ENCODE results near the gene RPS24. TPM values are rescaled to one million over a fixed set of nuclear protein-coding genes. Genes with fewer than 3 reads are reported as not detected.

The RPS24 gene
- total and polyA plus RNA-seq, 8 donors, result 599 to 3,548 (median 970) TPM

GRCh38 chr10:78029269-78030226 lies 4.1 kb upstream of the RPS24 start, which contains the start of gene POLR3A:
POLR3A (minus strand) TSS chr10:78029515; CDS start chr10:78029407, 108 bp downstream.
- peak; percentile 76 to 86 (median 80) for ATAC-seq
- FAIRE-seq, result no peak
- Histone ChIP-seq H3K27ac (peak within 1 kb of the TSS; percentile 10 to 87 (median 50)), H3K27me3 (no peaks in the 10 kb centered on the region), H3K4me1 (peaks cover 0 to 18% (median 11%) of the 10 kb centered on the region in 3 donors), H3K4me3 (peak within 1 kb of the TSS; percentile 69 to 85 (median 81)), H3K9me3 (no peaks in the 10 kb centered on the region), H3K36me3 (peaks cover 0 to 14% (median 9%) of the 10 kb centered on the region in 3 donors)
- WGBS, 2 donors, result 0% methylated on average over 35 of the region's 35 CpGs
- intact Hi-C loops (cut with DNase I), result no loop called here
- DNase-seq, result peak; percentile 93 to 98 (median 94)
- TF ChIP-seq, protein P1, sequence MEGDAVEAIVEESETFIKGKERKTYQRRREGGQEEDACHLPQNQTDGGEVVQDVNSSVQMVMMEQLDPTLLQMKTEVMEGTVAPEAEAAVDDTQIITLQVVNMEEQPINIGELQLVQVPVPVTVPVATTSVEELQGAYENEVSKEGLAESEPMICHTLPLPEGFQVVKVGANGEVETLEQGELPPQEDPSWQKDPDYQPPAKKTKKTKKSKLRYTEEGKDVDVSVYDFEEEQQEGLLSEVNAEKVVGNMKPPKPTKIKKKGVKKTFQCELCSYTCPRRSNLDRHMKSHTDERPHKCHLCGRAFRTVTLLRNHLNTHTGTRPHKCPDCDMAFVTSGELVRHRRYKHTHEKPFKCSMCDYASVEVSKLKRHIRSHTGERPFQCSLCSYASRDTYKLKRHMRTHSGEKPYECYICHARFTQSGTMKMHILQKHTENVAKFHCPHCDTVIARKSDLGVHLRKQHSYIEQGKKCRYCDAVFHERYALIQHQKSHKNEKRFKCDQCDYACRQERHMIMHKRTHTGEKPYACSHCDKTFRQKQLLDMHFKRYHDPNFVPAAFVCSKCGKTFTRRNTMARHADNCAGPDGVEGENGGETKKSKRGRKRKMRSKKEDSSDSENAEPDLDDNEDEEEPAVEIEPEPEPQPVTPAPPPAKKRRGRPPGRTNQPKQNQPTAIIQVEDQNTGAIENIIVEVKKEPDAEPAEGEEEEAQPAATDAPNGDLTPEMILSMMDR (IDR thresholded peaks at IDR 0.05), result peak; percentile 18 to 62 (median 32)

DNA sequence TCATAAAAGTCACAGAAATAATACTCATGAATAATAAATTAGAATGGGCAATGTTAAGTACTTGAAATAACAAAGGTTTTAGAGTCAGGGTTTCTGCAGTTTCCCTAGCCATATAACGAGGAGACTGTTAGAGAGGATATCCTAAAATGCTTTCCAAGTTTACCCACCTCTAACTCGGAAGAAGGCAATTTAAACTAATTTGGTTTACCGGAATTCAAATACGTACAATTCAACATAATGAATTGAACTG lies 351 bp upstream of the RPS24 start:
- Histone ChIP-seq H3K9me3 (no peaks in the 10 kb centered on the region), H3K4me3 (peak overlapping the region in 2 of 4 donors; percentile 60 to 80), H3K36me3 (peaks cover 3 to 31% (median 5%) of the 10 kb centered on the region in 3 donors), H3K27ac (peak overlapping the region in 3 of 4 donors; percentile 23 to 68 (median 60)), H3K4me1 (peaks cover 19 to 41% (median 21%) of the 10 kb centered on the region in 3 donors), H3K27me3 (no peaks in the 10 kb centered on the region)
- TF ChIP-seq, protein P1 (IDR thresholded peaks at IDR 0.05), result no peak
- no peak for ATAC-seq
- WGBS, 2 donors, result 0 to 1% methylated on average over 4 of the region's 4 CpGs
- DNase-seq, result no peak
- intact Hi-C loops (cut with DNase I), result no loop called here
- FAIRE-seq, result no peak

DNA sequence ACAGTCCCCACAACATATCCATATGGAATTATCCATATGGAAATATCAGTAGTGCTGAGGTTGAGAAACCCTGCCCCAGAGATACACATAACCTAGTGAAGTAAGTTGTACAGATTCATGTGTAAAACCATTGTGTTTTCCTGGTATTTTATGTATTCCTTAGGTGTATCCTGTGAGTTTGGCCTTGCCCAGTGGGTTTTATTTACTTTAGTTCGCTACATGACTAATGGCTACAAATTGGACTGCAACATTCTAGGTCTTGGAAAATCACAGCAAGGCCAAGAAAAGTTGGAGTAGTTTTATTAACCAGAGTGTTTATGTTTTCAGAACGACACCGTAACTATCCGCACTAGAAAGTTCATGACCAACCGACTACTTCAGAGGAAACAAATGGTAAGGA lies 1.4 kb downstream of the RPS24 start:
- Histone ChIP-seq H3K9me3 (no peaks in the 10 kb centered on the region), H3K4me3 (peak overlapping the region in 3 of 4 donors; percentile 49 to 80 (median 60)), H3K27me3 (no peaks in the 10 kb centered on the region), H3K36me3 (peaks cover 12 to 47% (median 12%) of the 10 kb centered on the region in 3 donors), H3K4me1 (peaks cover 15 to 43% (median 22%) of the 10 kb centered on the region in 3 donors), H3K27ac (no peak overlapping the region)
- DNase-seq (no peak), ATAC-seq (no peak), FAIRE-seq (no peak)
- intact Hi-C loops (cut with DNase I), result no loop called here
- 47% methylated on average over 5 of the region's 5 CpGs for WGBS, 2 donors
- TF ChIP-seq, protein P1 (IDR thresholded peaks at IDR 0.05), result no peak

DNA sequence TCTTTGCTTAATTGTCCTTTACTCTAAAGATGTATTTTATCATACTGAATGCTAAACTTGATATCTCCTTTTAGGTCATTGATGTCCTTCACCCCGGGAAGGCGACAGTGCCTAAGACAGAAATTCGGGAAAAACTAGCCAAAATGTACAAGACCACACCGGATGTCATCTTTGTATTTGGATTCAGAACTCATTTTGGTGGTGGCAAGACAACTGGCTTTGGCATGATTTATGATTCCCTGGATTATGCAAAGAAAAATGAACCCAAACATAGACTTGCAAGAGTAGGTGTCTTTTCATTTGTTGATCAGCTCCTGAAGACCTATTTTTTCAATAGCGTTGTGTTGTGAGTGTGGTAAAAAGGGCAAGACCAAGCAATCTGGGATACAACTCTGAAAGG lies 1.8 kb downstream of the RPS24 start:
- intact Hi-C loops (cut with DNase I), result no loop called here
- H3K4me1 ChIP-seq, result peaks cover 15 to 41% (median 22%) of the 10 kb centered on the region in 3 donors
- ATAC-seq (no peak), DNase-seq (no peak), FAIRE-seq (no peak)
- TF ChIP-seq, protein P1 (IDR thresholded peaks at IDR 0.05), result no peak
- WGBS, 2 donors, result 72 to 83% methylated on average over 5 of the region's 5 CpGs
- H3K4me3 ChIP-seq, result peak overlapping the region in 2 of 4 donors; percentile 60 to 80
- no peaks in the 10 kb centered on the region for H3K27me3 ChIP-seq
- no peaks in the 10 kb centered on the region for H3K9me3 ChIP-seq
- no peak overlapping the region for H3K27ac ChIP-seq
- peaks cover 12 to 51% (median 12%) of the 10 kb centered on the region in 3 donors for H3K36me3 ChIP-seq

Data from pancreas (tissue), 10 donors.